Keratinocyte (primary cell): ENCODE results near the gene FAM24B.

ENCODE experiments used
- CTCF ChIP-seq, 3 experiments: IDR thresholded peaks in 1 of 3; conservative IDR thresholded peaks in 1 of 3; optimal IDR thresholded peaks in 1 of 3; 2 replicates in 2 of 3; 3 replicates in 1 of 3; pipeline versions ENCODE3 to v1.5.1; 2011; ENCODE audit warnings: low read length in 3 of 3, mild to moderate bottlenecking in 3 of 3, moderate library complexity in 2 of 3, control low read depth in 1 of 3, inconsistent platforms in 1 of 3; ENCODE audit not compliant: insufficient read depth in 2 of 3; ENCODE audit errors: extremely low read depth in 1 of 3
- EZH2 ChIP-seq: IDR thresholded peaks from one replicate; pipeline ENCODE4 v1.6.1; 2012; ENCODE audit warnings: inconsistent platforms, mild to moderate bottlenecking, low read length, moderate library complexity

- TF ChIP-seq CTCF (optimal IDR thresholded peaks at IDR 0.05 in 1 of 3, IDR thresholded peaks at IDR 0.05 in 1 of 3, conservative IDR thresholded peaks at IDR 0.05 in 1 of 3; ENCODE audit: extremely low read depth in 1 of 3, insufficient read depth in 2 of 3, low read length in 3 of 3) (no peak), EZH2 (no peak)
These were observed at the start of gene FAM24B for GRCh38 chr10:122879339-122880273.
